Heart right ventricle (tissue), 16 donors: Measurements from ENCODE around the gene IL2RG. TPM values are rescaled to one million over a fixed set of nuclear protein-coding genes. Genes with fewer than 3 reads are reported as not detected.

Source experiments
- ATAC-seq, 8 donors: fragments of 200-7000 bp; cut with Tn5 transposase; one replicate each; pipeline ENCODE4 v1.9.1; 2020; ENCODE audit warnings: mild to moderate bottlenecking in 8 of 8, moderate library complexity in 8 of 8, moderate number of reproducible peaks in 1 of 8
- DNase-seq, 2 donors: peaks; one replicate each; pipeline ENCODE4 v3.0.0-alpha.2; 2020
- H3K27ac ChIP-seq, 10 donors: fragments of 200-600 bp; sonication (generic) in 2 of 10; one replicate each; pipeline versions ENCODE4 v1.5.0 to v1.8.0; 2020 to 2022; ENCODE audit warnings: mild to moderate bottlenecking in 3 of 10
- H3K27me3 ChIP-seq, 7 donors: fragments of 200-600 bp; one replicate each; pipeline ENCODE4 v1.8.0; 2021 to 2022; ENCODE audit warnings: mild to moderate bottlenecking in 2 of 7
- H3K36me3 ChIP-seq, 9 donors: fragments of 200-600 bp; sonication (generic) in 1 of 9; one replicate each; pipeline versions ENCODE4 v1.5.0 to v1.8.0; 2020 to 2022; ENCODE audit warnings: mild to moderate bottlenecking in 2 of 9
- H3K4me1 ChIP-seq, 9 donors: fragments of 200-600 bp; sonication (generic) in 1 of 9; one replicate each; pipeline versions ENCODE4 v1.5.0 to v1.8.0; 2020 to 2022; ENCODE audit warnings: mild to moderate bottlenecking in 4 of 9
- H3K4me3 ChIP-seq, 10 donors: fragments of 200-600 bp; sonication (generic) in 2 of 10; one replicate each; pipeline versions ENCODE4 v1.5.0 to v1.8.0; 2020 to 2022; ENCODE audit warnings: mild to moderate bottlenecking in 7 of 10, moderate library complexity in 2 of 10
- H3K9me3 ChIP-seq, 11 donors: fragments of 200-600 bp in 10 of 11; sonication (generic) in 2 of 11; one replicate each; pipeline versions ENCODE4 v1.5.0 to v1.8.0; 2013 to 2022; ENCODE audit warnings: mild to moderate bottlenecking in 2 of 11, control low read depth in 1 of 11, moderate library complexity in 1 of 11
- whole genome bisulfite sequencing, 2 donors: extraction: QIAGEN DNeasy Blood & Tissue Kit; methylation state at CpG; one replicate each; pipeline ENCODE4 v1.1.7; 2013; ENCODE audit warnings: inconsistent platforms in 1 of 2; 5-methylcytosine and 5-hydroxymethylcytosine counted together
- intact Hi-C, 10 donors: fragments of 100-400 bp; cut with DNase I; formaldehyde crosslinking; loops; one replicate each; pipeline versions ENCODE4 v1.11.1 to v1.14.2; 2022
- polyA plus RNA-seq, 2 donors: library from polyadenylated mRNA; stranded (reverse); fragments of 200-250 nt; gene quantifications; one replicate each; pipeline ENCODE4 v1.2.3, GENCODE V29; 2013
- total RNA-seq, 10 donors: library from RNA; stranded (reverse); fragmentation: NEBNext Ultra II Directional in 3 of 10; extraction: Animal tissue kit (Norgen Biotek cat#: 25700) in 3 of 10; gene quantifications; one replicate each; pipeline versions ENCODE4 v1.2.1 to v1.2.4, GENCODE V29; 2021 to 2023
- TF ChIP-seq, protein P1 (sequence below), 9 donors: fragments of 200-600 bp; sonication (generic) in 2 of 9; IDR thresholded peaks; one replicate each; pipeline versions ENCODE4 v1.5.0 to v1.8.0; 2021 to 2022; ENCODE audit warnings: antibody characterized with exemption in 9 of 9, mild to moderate bottlenecking in 5 of 9, moderate library complexity in 1 of 9
- donor health status: Arrhythmogenic right ventricular cardiomyopathy.
- donor health status: ischemic (EF 13 %, LVEDD 7.1; RV severe dilation, severe dysfunction).
- donor health status: healthy with polysubstance abuse.
- donor health status: DM: no; HTN: yes; CAD: no.
- donor health status: DM: no; HTN: no; CAD: no.
- donor health status: ischemic (EF 25% LVEDD 6.9; RV normal size, moderate dysfunction).
- donor health status: ischemic (EF 25% LVEDD 5.7; RV mildly dilated, moderate dysfunction).
- donor health status: healthy.
- donor health status: DM: yes; HTN: yes; CAD: no.
- donor health status: Ischemic cardiomyopathy.
- donor health status: ischemic (EF 35%, LVEDD 5.7; RV mildly dilated, moderate dysfunction).
- donor health status: nonischemic (EF 11% LVEDD 7.7; RV severe dilation, severe dysfunction).
- donor health status: DM: yes; HTN: yes; CAD: no.
- donor health status: PGD.
- donor health status: ischemic (EF 29% LVEDD 5.4; RV normal size, mild dysfunction).
- donor health status: nonischemic (EF 23%, LVEDD 6.1; RV moderate dilation, normal function).

The IL2RG gene
- total and polyA plus RNA-seq, 12 donors, result 0.57 to 15.3 (median 1.8) TPM

DNA sequence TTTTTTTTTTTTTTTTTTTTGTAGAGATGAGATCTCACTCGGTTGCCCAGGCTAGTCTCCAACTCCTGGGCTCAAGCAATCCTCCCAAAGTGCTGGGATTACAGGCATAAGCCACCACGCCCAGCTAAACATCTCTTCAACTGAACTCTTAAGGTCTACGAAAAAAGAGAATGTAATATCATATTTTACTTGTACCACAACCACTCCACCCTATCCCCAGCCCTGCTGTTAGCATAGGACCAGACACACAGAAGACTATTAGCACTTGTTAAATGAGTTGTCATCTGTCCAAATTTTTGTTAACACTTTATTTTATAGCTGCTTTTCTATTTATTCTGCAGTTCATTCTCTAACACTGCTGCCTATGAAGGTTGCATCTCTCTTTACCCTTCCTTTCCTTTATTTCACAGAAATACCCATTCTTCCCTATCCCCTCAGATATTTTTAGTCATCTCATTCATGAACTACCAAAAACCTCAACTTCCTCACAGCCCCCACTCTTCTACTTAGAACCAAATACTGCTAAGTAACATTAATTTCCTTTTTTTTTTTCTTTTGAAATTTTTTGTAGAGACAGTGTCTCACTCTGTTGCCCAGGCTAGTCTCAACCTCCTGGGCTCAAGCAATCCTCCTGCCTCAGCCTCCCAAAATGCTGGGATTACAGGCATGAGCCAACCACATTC, 53.4 kb downstream of the IL2RG start:
- H3K9me3 ChIP-seq, result no peaks in the 10 kb centered on the region
- no peak overlapping the region for H3K4me3 ChIP-seq
- DNase-seq, result no peak
- H3K4me1 ChIP-seq, result peaks cover 0 to 29% (median 0%) of the 10 kb centered on the region in 9 donors
- WGBS, 2 donors, result 92 to 93% methylated on average over 3 of the region's 3 CpGs
- peaks cover 0 to 54% (median 11%) of the 10 kb centered on the region in 9 donors for H3K36me3 ChIP-seq
- TF ChIP-seq, protein P1, sequence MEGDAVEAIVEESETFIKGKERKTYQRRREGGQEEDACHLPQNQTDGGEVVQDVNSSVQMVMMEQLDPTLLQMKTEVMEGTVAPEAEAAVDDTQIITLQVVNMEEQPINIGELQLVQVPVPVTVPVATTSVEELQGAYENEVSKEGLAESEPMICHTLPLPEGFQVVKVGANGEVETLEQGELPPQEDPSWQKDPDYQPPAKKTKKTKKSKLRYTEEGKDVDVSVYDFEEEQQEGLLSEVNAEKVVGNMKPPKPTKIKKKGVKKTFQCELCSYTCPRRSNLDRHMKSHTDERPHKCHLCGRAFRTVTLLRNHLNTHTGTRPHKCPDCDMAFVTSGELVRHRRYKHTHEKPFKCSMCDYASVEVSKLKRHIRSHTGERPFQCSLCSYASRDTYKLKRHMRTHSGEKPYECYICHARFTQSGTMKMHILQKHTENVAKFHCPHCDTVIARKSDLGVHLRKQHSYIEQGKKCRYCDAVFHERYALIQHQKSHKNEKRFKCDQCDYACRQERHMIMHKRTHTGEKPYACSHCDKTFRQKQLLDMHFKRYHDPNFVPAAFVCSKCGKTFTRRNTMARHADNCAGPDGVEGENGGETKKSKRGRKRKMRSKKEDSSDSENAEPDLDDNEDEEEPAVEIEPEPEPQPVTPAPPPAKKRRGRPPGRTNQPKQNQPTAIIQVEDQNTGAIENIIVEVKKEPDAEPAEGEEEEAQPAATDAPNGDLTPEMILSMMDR (IDR thresholded peaks at IDR 0.05), result no peak
- intact Hi-C loops, result no loop called here
- ATAC-seq, result no peak
- peaks cover 0 to 20% (median 0%) of the 10 kb centered on the region in 7 donors for H3K27me3 ChIP-seq
- no peak overlapping the region for H3K27ac ChIP-seq

Other genes starting within 250 kb of the IL2RG start
- gene TEX11, start 202.9 kb downstream of the IL2RG start, total RNA-seq, result under 1 TPM in 1 of 10 donors, not detected in 9; 0.19 TPM
- gene TEX11, start 202.9 kb downstream of the IL2RG start, polyA plus RNA-seq, result not detected
- gene SLC7A3, start 180.5 kb downstream of the IL2RG start, total RNA-seq, result not detected
- not detected for gene SLC7A3, start 180.5 kb downstream of the IL2RG start, polyA plus RNA-seq
- 10 to 100 TPM; 41.5 to 54.0 (median 49.4) TPM for gene SNX12, start 43.2 kb downstream of the IL2RG start, total RNA-seq
- 10 to 100 TPM; 22.5 to 36.2 TPM for gene SNX12, start 43.2 kb downstream of the IL2RG start, polyA plus RNA-seq
- 10 to 100 TPM; 29.5 to 67.8 (median 37.5) TPM for gene FOXO4, start 15.7 kb downstream of the IL2RG start, total RNA-seq
- gene FOXO4, start 15.7 kb downstream of the IL2RG start, polyA plus RNA-seq, result 10 to 100 TPM; 12.2 to 21.5 TPM
- not detected for gene CXorf65, start 4.8 kb downstream of the IL2RG start, total RNA-seq
- not detected for gene CXorf65, start 4.8 kb downstream of the IL2RG start, polyA plus RNA-seq
- gene MED12, start 7.0 kb upstream of the IL2RG start, total RNA-seq, result 10 to 100 TPM; 22.4 to 35.1 (median 28.9) TPM
- gene MED12, start 7.0 kb upstream of the IL2RG start, polyA plus RNA-seq, result 10 to 100 TPM in 1 of 2 donors, 1 to 10 TPM in 1; 6.1 to 10.8 TPM
- gene NLGN3, start 33.3 kb upstream of the IL2RG start, total RNA-seq, result under 1 TPM; 0.23 to 0.94 (median 0.55) TPM
- gene NLGN3, start 33.3 kb upstream of the IL2RG start, polyA plus RNA-seq, result under 1 TPM; 0.16 to 0.51 TPM
- gene GJB1, start 111.6 kb upstream of the IL2RG start, total RNA-seq, result not detected
- gene GJB1, start 111.6 kb upstream of the IL2RG start, polyA plus RNA-seq, result not detected
- 10 to 100 TPM; 10.3 to 18.7 (median 16.5) TPM for gene ZMYM3, start 142.6 kb upstream of the IL2RG start, total RNA-seq
- 1 to 10 TPM; 4.4 to 6.2 TPM for gene ZMYM3, start 142.6 kb upstream of the IL2RG start, polyA plus RNA-seq
- gene NONO, start 172.1 kb upstream of the IL2RG start, total RNA-seq, result 100 to 1,000 TPM in 9 of 10 donors, 10 to 100 TPM in 1; 99.3 to 145 (median 114) TPM
- gene NONO, start 172.1 kb upstream of the IL2RG start, polyA plus RNA-seq, result 10 to 100 TPM; 55.0 to 90.3 TPM
- gene ITGB1BP2, start 190.2 kb upstream of the IL2RG start, total RNA-seq, result 100 to 1,000 TPM in 2 of 10 donors, 10 to 100 TPM in 8; 85.6 to 150 (median 94.1) TPM
- 100 to 1,000 TPM in 1 of 2 donors, 10 to 100 TPM in 1; 45.9 to 106 TPM for gene ITGB1BP2, start 190.2 kb upstream of the IL2RG start, polyA plus RNA-seq